H1 (cell line): ENCODE results near the gene WIPF3. TPM values are rescaled to one million over a fixed set of nuclear protein-coding genes. Genes with fewer than 3 reads are reported as not detected.

ENCODE experiments used
- BACH1 ChIP-seq: IDR thresholded peaks from 2 replicates; pipeline ENCODE4 v1.6.1; 2012; ENCODE audit warnings: low read length, improper control_type of control experiment
- CBX8 ChIP-seq: fragments of 300-800, 300-1000 bp; sonication (generic); IDR thresholded peaks from 2 replicates; pipeline ENCODE4 v1.7.1; 2016; ENCODE audit warnings: low read depth, low read length, borderline replicate concordance
- EZH2 ChIP-seq: fragments of 200-600 bp; sonication (generic); IDR thresholded peaks from 2 replicates; pipeline ENCODE4 v1.7.1; 2012; ENCODE audit warnings: low read depth, mild to moderate bottlenecking, moderate library complexity, low read length, inconsistent platforms; ENCODE audit not compliant: severe bottlenecking
- HDAC2 ChIP-seq, 2 experiments: fragments of 300-600 bp in 1 of 2; sonication (generic) in 1 of 2; IDR thresholded peaks; 2 replicates each; pipeline ENCODE4 v1.6.1; 2011 to 2012; ENCODE audit warnings: low read depth in 2 of 2, low read length in 2 of 2, mild to moderate bottlenecking in 2 of 2, moderate library complexity in 2 of 2, borderline replicate concordance in 1 of 2, inconsistent platforms in 1 of 2
- MAFK ChIP-seq: IDR thresholded peaks from 2 replicates; pipeline ENCODE4 v1.6.1; 2012; ENCODE audit warnings: low read depth, mild to moderate bottlenecking, improper control_type of control experiment, low read length
- PHF8 ChIP-seq: fragments of 200-600 bp; sonication (generic); conservative IDR thresholded peaks from 2 replicates; pipeline ENCODE4 v1.7.1; 2012; ENCODE audit warnings: low read depth, mild to moderate bottlenecking, inconsistent platforms, low read length, moderate library complexity
- POLR2A ChIP-seq, 2 experiments: IDR thresholded peaks; 1 replicate in 1 of 2; 2 replicates in 1 of 2; pipeline ENCODE4 v1.6.1; 2011; ENCODE audit warnings: low read depth in 2 of 2, low read length in 2 of 2, mild to moderate bottlenecking in 2 of 2; ENCODE audit errors: control extremely low read depth in 1 of 2
- RNF2 ChIP-seq: fragments of 200-900, 300-1000 bp; sonication (generic); IDR thresholded peaks from 2 replicates; pipeline ENCODE4 v1.7.1; 2016; ENCODE audit warnings: borderline replicate concordance, low read depth, mild to moderate bottlenecking, antibody characterized with exemption, low read length; ENCODE audit not compliant: poor library complexity, severe bottlenecking; ENCODE audit errors: missing control alignments
- SAP30 ChIP-seq: fragments of 300-600 bp; sonication (generic); IDR thresholded peaks from 2 replicates; pipeline ENCODE4 v1.7.1; 2012; ENCODE audit warnings: low read length, moderate library complexity, mild to moderate bottlenecking, inconsistent platforms; ENCODE audit not compliant: insufficient read depth, insufficient replicate concordance
- SIN3A ChIP-seq, 2 experiments: IDR thresholded peaks in 1 of 2; conservative IDR thresholded peaks in 1 of 2; 2 replicates each; pipeline ENCODE4 v1.6.1; 2011 to 2012; ENCODE audit warnings: low read length in 2 of 2, improper control_type of control experiment in 1 of 2, low read depth in 1 of 2, mild to moderate bottlenecking in 1 of 2
- SIX5 ChIP-seq: IDR thresholded peaks from 2 replicates; pipeline ENCODE4 v1.6.1; 2011; ENCODE audit warnings: mild to moderate bottlenecking, low read depth, low read length
- SP1 ChIP-seq: IDR thresholded peaks from 2 replicates; pipeline ENCODE4 v1.6.1; 2011; ENCODE audit warnings: low read depth, low read length
- SRF ChIP-seq: IDR thresholded peaks from 2 replicates; pipeline ENCODE4 v1.6.1; 2011; ENCODE audit warnings: mild to moderate bottlenecking, low read depth, low read length, moderate library complexity
- TAF1 ChIP-seq: IDR thresholded peaks from 2 replicates; pipeline ENCODE4 v1.6.1; 2011; ENCODE audit warnings: mild to moderate bottlenecking, low read depth, low read length
- TAF7 ChIP-seq: optimal IDR thresholded peaks from 2 replicates; pipeline ENCODE3; 2011; ENCODE audit warnings: low read depth, mild to moderate bottlenecking, inconsistent platforms, low read length, moderate library complexity, borderline replicate concordance
- TBP ChIP-seq: IDR thresholded peaks from 2 replicates; pipeline ENCODE4 v1.6.1; 2011; ENCODE audit warnings: low read depth, low read length, improper control_type of control experiment
- polyA plus RNA-seq, 7 experiments: library from polyadenylated mRNA; depleted of rRNA in 3 of 7; stranded (reverse) in 5 of 7; unstranded in 2 of 7; fragments of >200 nt in 5 of 7; fragments of 200-250 nt in 2 of 7; gene quantifications; 1 replicate in 5 of 7; 2 replicates in 1 of 7; 4 replicates in 1 of 7; pipeline versions ENCODE4 v1.2.1 to v1.2.3, GENCODE V29; 2011 to 2013; ENCODE audit warnings: missing spikeins in 2 of 7, mixed read lengths in 2 of 7
- total RNA-seq: library from RNA; stranded (reverse); fragmentation: NEBNext Ultra II Directional; extraction: Animal tissue kit (Norgen Biotek cat#: 25700); gene quantifications from 2 replicates; pipeline ENCODE4 v1.2.1, GENCODE V29; 2021
- TF ChIP-seq, protein P1 (sequence below), 3 experiments: IDR thresholded peaks; 1 replicate in 2 of 3; 2 replicates in 1 of 3; pipeline versions ENCODE4 v1.5.1 to v1.6.1; 2011; ENCODE audit warnings: low read length in 3 of 3, mild to moderate bottlenecking in 3 of 3, inconsistent platforms in 2 of 3, low read depth in 1 of 3, moderate library complexity in 1 of 3; ENCODE audit not compliant: insufficient read depth in 1 of 3; ENCODE audit errors: control extremely low read depth in 1 of 3
- TF ChIP-seq, protein P2 (sequence below): IDR thresholded peaks from 2 replicates; pipeline ENCODE4 v1.6.1; 2012; ENCODE audit warnings: low read length, inconsistent platforms

WIPF3 gene
- total and polyA plus RNA-seq, 2 of the 8 experiments (the other 6 are each of a cell fraction or from before 2014, with no cell fraction given), result 5.0 to 12.1 TPM

DNA sequence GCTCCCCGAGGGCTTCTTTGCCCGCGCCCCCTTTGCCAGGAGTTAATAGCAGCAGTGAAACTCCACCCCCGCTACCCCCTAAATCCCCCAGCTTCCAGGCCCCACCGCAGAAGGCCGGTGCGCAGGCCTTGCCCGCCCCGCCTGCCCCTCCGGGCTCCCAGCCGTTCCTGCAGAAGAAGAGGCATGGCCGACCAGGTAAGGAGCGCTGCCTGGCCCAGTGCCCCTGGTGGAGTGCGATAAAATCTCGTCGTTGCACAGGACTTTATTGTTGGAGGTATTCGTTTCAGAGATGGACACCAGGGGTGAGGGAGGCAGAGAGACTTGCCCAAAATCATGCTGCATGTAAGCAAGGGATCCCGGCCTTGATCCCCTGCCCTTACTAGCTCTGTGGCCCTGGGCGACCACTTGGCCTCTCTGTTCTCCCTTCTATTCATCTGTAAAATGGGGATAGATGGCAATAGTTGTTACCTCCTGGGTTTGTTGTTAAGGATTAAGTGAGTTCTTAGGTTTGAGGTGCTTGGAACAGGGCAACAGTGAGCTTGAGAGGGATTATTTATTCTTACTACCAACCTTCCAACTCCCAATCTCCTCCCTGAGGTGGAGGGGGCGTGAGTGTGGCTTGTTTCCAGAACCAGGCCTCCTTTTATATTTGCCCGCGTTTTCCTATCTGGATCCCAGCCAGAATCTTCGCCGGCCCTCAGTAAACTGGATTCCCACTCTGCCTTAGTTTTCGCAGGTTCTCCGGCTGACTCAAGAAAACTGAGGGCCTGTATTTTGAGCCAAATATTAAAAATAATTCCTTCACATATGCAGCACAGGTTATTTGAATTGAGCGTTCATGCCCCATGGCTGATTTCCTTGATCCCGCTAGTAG is 78.3 kb downstream of the WIPF3 start (continued):
- TF ChIP-seq, protein P1, sequence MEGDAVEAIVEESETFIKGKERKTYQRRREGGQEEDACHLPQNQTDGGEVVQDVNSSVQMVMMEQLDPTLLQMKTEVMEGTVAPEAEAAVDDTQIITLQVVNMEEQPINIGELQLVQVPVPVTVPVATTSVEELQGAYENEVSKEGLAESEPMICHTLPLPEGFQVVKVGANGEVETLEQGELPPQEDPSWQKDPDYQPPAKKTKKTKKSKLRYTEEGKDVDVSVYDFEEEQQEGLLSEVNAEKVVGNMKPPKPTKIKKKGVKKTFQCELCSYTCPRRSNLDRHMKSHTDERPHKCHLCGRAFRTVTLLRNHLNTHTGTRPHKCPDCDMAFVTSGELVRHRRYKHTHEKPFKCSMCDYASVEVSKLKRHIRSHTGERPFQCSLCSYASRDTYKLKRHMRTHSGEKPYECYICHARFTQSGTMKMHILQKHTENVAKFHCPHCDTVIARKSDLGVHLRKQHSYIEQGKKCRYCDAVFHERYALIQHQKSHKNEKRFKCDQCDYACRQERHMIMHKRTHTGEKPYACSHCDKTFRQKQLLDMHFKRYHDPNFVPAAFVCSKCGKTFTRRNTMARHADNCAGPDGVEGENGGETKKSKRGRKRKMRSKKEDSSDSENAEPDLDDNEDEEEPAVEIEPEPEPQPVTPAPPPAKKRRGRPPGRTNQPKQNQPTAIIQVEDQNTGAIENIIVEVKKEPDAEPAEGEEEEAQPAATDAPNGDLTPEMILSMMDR (IDR thresholded peaks at IDR 0.05; ENCODE audit: control extremely low read depth in 1 of 3, insufficient read depth in 1 of 3, low read depth in 1 of 3, low read length in 3 of 3), result peak; percentile 21 to 37 (median 30); a peak in 3 of 4 replicates
- TF ChIP-seq, protein P2, sequence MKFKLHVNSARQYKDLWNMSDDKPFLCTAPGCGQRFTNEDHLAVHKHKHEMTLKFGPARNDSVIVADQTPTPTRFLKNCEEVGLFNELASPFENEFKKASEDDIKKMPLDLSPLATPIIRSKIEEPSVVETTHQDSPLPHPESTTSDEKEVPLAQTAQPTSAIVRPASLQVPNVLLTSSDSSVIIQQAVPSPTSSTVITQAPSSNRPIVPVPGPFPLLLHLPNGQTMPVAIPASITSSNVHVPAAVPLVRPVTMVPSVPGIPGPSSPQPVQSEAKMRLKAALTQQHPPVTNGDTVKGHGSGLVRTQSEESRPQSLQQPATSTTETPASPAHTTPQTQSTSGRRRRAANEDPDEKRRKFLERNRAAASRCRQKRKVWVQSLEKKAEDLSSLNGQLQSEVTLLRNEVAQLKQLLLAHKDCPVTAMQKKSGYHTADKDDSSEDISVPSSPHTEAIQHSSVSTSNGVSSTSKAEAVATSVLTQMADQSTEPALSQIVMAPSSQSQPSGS, result no peak
- TF ChIP-seq CBX8, result no peak
- TF ChIP-seq SP1, result no peak
- no peak for TF ChIP-seq SIN3A (conservative IDR thresholded peaks at IDR 0.05 in 1 of 2, IDR thresholded peaks at IDR 0.05 in 1 of 2; ENCODE audit: low read depth in 1 of 2, low read length in 2 of 2)
- no peak for TF ChIP-seq TAF7
- no peak; the same call in 1 of the 2 replicates for TF ChIP-seq PHF8
- TF ChIP-seq SIX5, result no peak
- peak in 1 of 2 experiments; percentile 43; a peak in 2 of 3 replicates for TF ChIP-seq POLR2A (IDR thresholded peaks at IDR 0.05; ENCODE audit: control extremely low read depth in 1 of 2, low read depth in 2 of 2, low read length in 2 of 2)
- TF ChIP-seq MAFK, result no peak
- TF ChIP-seq TBP, result no peak
- TF ChIP-seq SAP30, result no peak
- no peak for TF ChIP-seq BACH1
- TF ChIP-seq TAF1, result no peak
- no peak for TF ChIP-seq EZH2
- no peak for TF ChIP-seq SRF
- peak in 1 of 2 experiments; percentile 42; a peak in 1 of 4 replicates for TF ChIP-seq HDAC2 (IDR thresholded peaks at IDR 0.05; ENCODE audit: borderline replicate concordance in 1 of 2, low read depth in 2 of 2, low read length in 2 of 2)
- no peak for TF ChIP-seq RNF2
